SK-N-SH (cell line): ENCODE results near the gene DNMBP. TPM values are rescaled to one million over a fixed set of nuclear protein-coding genes. Genes with fewer than 3 reads are reported as not detected.
A peak's percentile ranks its signal among the peaks of the same experiment; 100 is the strongest.

Experiments used
- CTCF ChIA-PET: fragments of 300-600, 350-600 bp; formaldehyde crosslinking; extraction: SDS; loops from one replicate; lab custom pipeline; 2021; lab: Yijun Ruan, JAX
- POLR2A ChIA-PET: fragments of 350-600 bp; sonication (Branson Sonifier 250); formaldehyde crosslinking; extraction: SDS; loops from one replicate; lab custom pipeline; 2020; ENCODE audit warnings: antibody characterized with exemption, inconsistent platforms; lab: Yijun Ruan, JAX
- DNase-seq: peaks from one replicate; pipeline ENCODE4 v3.0.0; 2012
- H2AFZ ChIP-seq: fragments of 200-600 bp; sonication (generic); 2 replicates; pipeline ENCODE4 v1.8.1; 2016; ENCODE audit warnings: antibody characterized with exemption, mild to moderate bottlenecking, low read depth
- H3F3A ChIP-seq: fragments of 200-600 bp; sonication (generic); replicated peaks from 2 replicates; pipeline ENCODE3; 2016; ENCODE audit warnings: antibody characterized with exemption, mild to moderate bottlenecking; ENCODE audit not compliant: insufficient read depth
- H3K27ac ChIP-seq, 2 experiments: fragments of 200-500 bp in 1 of 2; fragments of 200-600 bp in 1 of 2; sonication (Bioruptor generic) in 1 of 2; sonication (generic), shearing (Covaris generic) in 1 of 2; 2 replicates each; pipeline versions ENCODE4 v1.5.1 to v1.6.1; 2014 to 2016; ENCODE audit warnings: low read depth in 2 of 2, inconsistent platforms in 1 of 2, low read length in 1 of 2, mild to moderate bottlenecking in 1 of 2, mixed read lengths in 1 of 2
- H3K27me3 ChIP-seq: fragments of 200-600 bp; sonication (generic), shearing (Covaris generic); 2 replicates; pipeline ENCODE4 v1.6.1; 2016; ENCODE audit warnings: mixed run types; ENCODE audit not compliant: insufficient read depth
- H3K36me3 ChIP-seq, 2 experiments: fragments of 200-500 bp in 1 of 2; fragments of 200-600 bp in 1 of 2; sonication (Bioruptor generic) in 1 of 2; sonication (generic) in 1 of 2; replicated peaks in 1 of 2; 2 replicates each; pipeline versions ENCODE3 to v1.5.1; 2014 to 2016; ENCODE audit warnings: low read length in 1 of 2, mild to moderate bottlenecking in 1 of 2; ENCODE audit not compliant: insufficient read depth in 2 of 2, control insufficient read depth in 1 of 2
- H3K4me1 ChIP-seq, 2 experiments: fragments of 200-500 bp in 1 of 2; fragments of 200-600 bp in 1 of 2; sonication (Bioruptor generic) in 1 of 2; sonication (generic), shearing (Covaris generic) in 1 of 2; 2 replicates each; pipeline versions ENCODE4 v1.5.1 to v1.6.1; 2014 to 2016; ENCODE audit warnings: low read depth in 1 of 2, low read length in 1 of 2, mixed run types in 1 of 2; ENCODE audit not compliant: insufficient read depth in 2 of 2, control insufficient read depth in 1 of 2
- H3K4me2 ChIP-seq: fragments of 200-600 bp; sonication (generic), shearing (Covaris generic); 2 replicates; pipeline ENCODE4 v1.6.1; 2017; ENCODE audit warnings: mixed run types
- H3K4me3 ChIP-seq, 2 experiments: fragments of 200-500 bp in 1 of 2; fragments of 200-600 bp in 1 of 2; sonication (Bioruptor generic) in 1 of 2; sonication (generic), shearing (Covaris generic) in 1 of 2; 2 replicates each; pipeline versions ENCODE4 v1.5.1 to v1.8.1; 2014 to 2016; ENCODE audit warnings: low read depth in 2 of 2, inconsistent platforms in 1 of 2, low read length in 1 of 2, mild to moderate bottlenecking in 1 of 2, mixed read lengths in 1 of 2, moderate library complexity in 1 of 2
- H3K79me2 ChIP-seq: fragments of 200-600 bp; sonication (generic); 2 replicates; pipeline ENCODE4 v1.8.1; 2017; ENCODE audit warnings: mild to moderate bottlenecking; ENCODE audit not compliant: insufficient read depth
- H3K9ac ChIP-seq: fragments of 200-600 bp; sonication (generic); 2 replicates; pipeline ENCODE4 v1.6.1; 2017; ENCODE audit warnings: mixed run types
- H3K9me2 ChIP-seq: fragments of 200-600 bp; sonication (generic); 2 replicates; pipeline ENCODE4 v1.6.1; 2017; ENCODE audit warnings: mixed run types
- H3K9me3 ChIP-seq: fragments of 200-600 bp; sonication (generic); 2 replicates; pipeline ENCODE4 v1.6.1; 2017; ENCODE audit warnings: mixed run types, mild to moderate bottlenecking, moderate library complexity
- H4K20me1 ChIP-seq: fragments of 200-600 bp; sonication (generic); 2 replicates; pipeline ENCODE4 v1.6.1; 2017; ENCODE audit warnings: mild to moderate bottlenecking, mixed run types; ENCODE audit not compliant: insufficient read depth
- CHD2 ChIP-seq: fragments of 150-350 bp; IDR thresholded peaks from 2 replicates; pipeline ENCODE4 v1.6.1; 2018; ENCODE audit warnings: low read length; ENCODE audit not compliant: partially characterized antibody
- EP300 ChIP-seq, 2 experiments: IDR thresholded peaks; 2 replicates each; pipeline versions ENCODE4 v1.4.0 to v1.6.1; 2012; ENCODE audit warnings: borderline replicate concordance in 1 of 2, low read depth in 1 of 2, low read length in 1 of 2
- EZH2phosphoT487 ChIP-seq: fragments of 200-600 bp; sonication (generic); IDR thresholded peaks from 2 replicates; pipeline ENCODE4 v1.6.1; 2017; ENCODE audit warnings: low read depth, mixed run types, mild to moderate bottlenecking, antibody characterized with exemption, moderate library complexity, borderline replicate concordance
- FOXM1 ChIP-seq: IDR thresholded peaks from 2 replicates; pipeline ENCODE4 v1.4.0; 2012; ENCODE audit warnings: low read depth, mild to moderate bottlenecking
- GABPA ChIP-seq: IDR thresholded peaks from 2 replicates; pipeline ENCODE4 v1.4.0; 2012; ENCODE audit warnings: low read depth, mild to moderate bottlenecking
- MXI1 ChIP-seq: IDR thresholded peaks from 2 replicates; pipeline ENCODE4 v1.6.1; 2012; ENCODE audit warnings: mild to moderate bottlenecking, low read depth, low read length, improper control_type of control experiment
- POLR2AphosphoS5 ChIP-seq: IDR thresholded peaks from 2 replicates; pipeline ENCODE4 v1.6.1; 2012; ENCODE audit warnings: low read depth, low read length
- RXRA ChIP-seq: IDR thresholded peaks from 2 replicates; pipeline ENCODE4 v1.4.0; 2012; ENCODE audit warnings: low read depth, mild to moderate bottlenecking, borderline replicate concordance
- TAF1 ChIP-seq: IDR thresholded peaks from 2 replicates; pipeline ENCODE4 v1.6.1; 2012; ENCODE audit warnings: low read depth, mild to moderate bottlenecking, low read length, moderate library complexity, borderline replicate concordance
- USF2 ChIP-seq: fragments of 150-350 bp; IDR thresholded peaks from 2 replicates; pipeline ENCODE4 v1.6.1; 2017; ENCODE audit warnings: antibody characterized with exemption, low read length, low read depth, borderline replicate concordance
- WGBS: methylation state at CpG from one replicate; pipeline ENCODE4 v1.1.6; 2017; ENCODE audit warnings: low lambda C conversion rate; 5-methylcytosine and 5-hydroxymethylcytosine counted together
- polyA plus RNA-seq, 3 experiments: library from polyadenylated mRNA; depleted of rRNA; stranded (reverse); fragments of >200 nt; gene quantifications; 2 replicates each; pipeline ENCODE4 v1.2.3, GENCODE V29; 2012
- TF ChIP-seq, protein P1 (sequence below): IDR thresholded peaks from 2 replicates; pipeline ENCODE4 v1.6.1; 2012; ENCODE audit warnings: mild to moderate bottlenecking, low read depth, low read length, moderate library complexity
- TF ChIP-seq, protein P2 (sequence below): IDR thresholded peaks from 2 replicates; pipeline ENCODE4 v1.4.0; 2012; ENCODE audit warnings: low read depth
- TF ChIP-seq, protein P3 (sequence below): fragments of 200-600 bp; sonication (generic); IDR thresholded peaks from 2 replicates; pipeline ENCODE4 v1.6.1; 2017; ENCODE audit warnings: antibody characterized with exemption, mild to moderate bottlenecking, moderate library complexity

Gene DNMBP
- polyA plus RNA-seq, 1 of the 3 experiments (the other 2 are of a cell fraction), result 40.2 TPM

DNA sequence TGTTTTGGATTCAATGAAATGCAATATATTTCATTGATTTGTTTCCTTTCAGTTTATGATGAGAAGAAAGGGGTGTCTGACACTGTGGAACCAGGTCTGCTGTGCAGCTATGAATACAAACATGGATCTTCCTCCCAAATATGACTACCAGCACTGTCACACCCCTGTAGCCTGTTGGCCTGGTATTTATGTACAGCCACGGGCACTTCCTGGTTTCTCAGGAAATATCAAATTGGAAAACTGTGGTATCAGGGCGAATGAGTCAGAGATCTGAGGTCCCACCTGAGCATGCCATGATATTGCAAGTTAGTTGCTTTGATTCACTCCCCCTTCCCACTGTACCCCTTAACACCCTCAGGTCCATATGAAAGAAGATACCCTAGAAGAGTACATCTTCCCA, 87.8 kb downstream of the DNMBP start:
- H3F3A ChIP-seq, result peaks cover 26% of the 10 kb centered on the region
- peak overlapping the region in 1 of 2 experiments; percentile 27; a peak in 1 of 4 replicates for H3K27ac ChIP-seq
- TF ChIP-seq FOXM1, result no peak
- no peak for TF ChIP-seq EZH2phosphoT487
- no peak for TF ChIP-seq TAF1
- TF ChIP-seq GABPA, result no peak
- TF ChIP-seq, protein P1, sequence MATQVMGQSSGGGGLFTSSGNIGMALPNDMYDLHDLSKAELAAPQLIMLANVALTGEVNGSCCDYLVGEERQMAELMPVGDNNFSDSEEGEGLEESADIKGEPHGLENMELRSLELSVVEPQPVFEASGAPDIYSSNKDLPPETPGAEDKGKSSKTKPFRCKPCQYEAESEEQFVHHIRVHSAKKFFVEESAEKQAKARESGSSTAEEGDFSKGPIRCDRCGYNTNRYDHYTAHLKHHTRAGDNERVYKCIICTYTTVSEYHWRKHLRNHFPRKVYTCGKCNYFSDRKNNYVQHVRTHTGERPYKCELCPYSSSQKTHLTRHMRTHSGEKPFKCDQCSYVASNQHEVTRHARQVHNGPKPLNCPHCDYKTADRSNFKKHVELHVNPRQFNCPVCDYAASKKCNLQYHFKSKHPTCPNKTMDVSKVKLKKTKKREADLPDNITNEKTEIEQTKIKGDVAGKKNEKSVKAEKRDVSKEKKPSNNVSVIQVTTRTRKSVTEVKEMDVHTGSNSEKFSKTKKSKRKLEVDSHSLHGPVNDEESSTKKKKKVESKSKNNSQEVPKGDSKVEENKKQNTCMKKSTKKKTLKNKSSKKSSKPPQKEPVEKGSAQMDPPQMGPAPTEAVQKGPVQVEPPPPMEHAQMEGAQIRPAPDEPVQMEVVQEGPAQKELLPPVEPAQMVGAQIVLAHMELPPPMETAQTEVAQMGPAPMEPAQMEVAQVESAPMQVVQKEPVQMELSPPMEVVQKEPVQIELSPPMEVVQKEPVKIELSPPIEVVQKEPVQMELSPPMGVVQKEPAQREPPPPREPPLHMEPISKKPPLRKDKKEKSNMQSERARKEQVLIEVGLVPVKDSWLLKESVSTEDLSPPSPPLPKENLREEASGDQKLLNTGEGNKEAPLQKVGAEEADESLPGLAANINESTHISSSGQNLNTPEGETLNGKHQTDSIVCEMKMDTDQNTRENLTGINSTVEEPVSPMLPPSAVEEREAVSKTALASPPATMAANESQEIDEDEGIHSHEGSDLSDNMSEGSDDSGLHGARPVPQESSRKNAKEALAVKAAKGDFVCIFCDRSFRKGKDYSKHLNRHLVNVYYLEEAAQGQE, result no peak
- TF ChIP-seq POLR2AphosphoS5, result no peak
- TF ChIP-seq, protein P2, sequence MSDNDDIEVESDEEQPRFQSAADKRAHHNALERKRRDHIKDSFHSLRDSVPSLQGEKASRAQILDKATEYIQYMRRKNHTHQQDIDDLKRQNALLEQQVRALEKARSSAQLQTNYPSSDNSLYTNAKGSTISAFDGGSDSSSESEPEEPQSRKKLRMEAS, result no peak
- TF ChIP-seq EP300 (IDR thresholded peaks at IDR 0.05; ENCODE audit: borderline replicate concordance in 1 of 2, low read depth in 1 of 2, low read length in 1 of 2), result no peak
- TF ChIP-seq USF2, result no peak
- no peak for TF ChIP-seq MXI1
- TF ChIP-seq, protein P3, sequence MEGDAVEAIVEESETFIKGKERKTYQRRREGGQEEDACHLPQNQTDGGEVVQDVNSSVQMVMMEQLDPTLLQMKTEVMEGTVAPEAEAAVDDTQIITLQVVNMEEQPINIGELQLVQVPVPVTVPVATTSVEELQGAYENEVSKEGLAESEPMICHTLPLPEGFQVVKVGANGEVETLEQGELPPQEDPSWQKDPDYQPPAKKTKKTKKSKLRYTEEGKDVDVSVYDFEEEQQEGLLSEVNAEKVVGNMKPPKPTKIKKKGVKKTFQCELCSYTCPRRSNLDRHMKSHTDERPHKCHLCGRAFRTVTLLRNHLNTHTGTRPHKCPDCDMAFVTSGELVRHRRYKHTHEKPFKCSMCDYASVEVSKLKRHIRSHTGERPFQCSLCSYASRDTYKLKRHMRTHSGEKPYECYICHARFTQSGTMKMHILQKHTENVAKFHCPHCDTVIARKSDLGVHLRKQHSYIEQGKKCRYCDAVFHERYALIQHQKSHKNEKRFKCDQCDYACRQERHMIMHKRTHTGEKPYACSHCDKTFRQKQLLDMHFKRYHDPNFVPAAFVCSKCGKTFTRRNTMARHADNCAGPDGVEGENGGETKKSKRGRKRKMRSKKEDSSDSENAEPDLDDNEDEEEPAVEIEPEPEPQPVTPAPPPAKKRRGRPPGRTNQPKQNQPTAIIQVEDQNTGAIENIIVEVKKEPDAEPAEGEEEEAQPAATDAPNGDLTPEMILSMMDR, result no peak
- TF ChIP-seq CHD2, result no peak
- TF ChIP-seq RXRA, result no peak
- peaks cover 0 to 43% of the 10 kb centered on the region in 2 experiments for H3K36me3 ChIP-seq
- no peak overlapping the region for H3K4me3 ChIP-seq
- no peak overlapping the region for H3K9ac ChIP-seq
- no peaks in the 10 kb centered on the region for H3K9me3 ChIP-seq
- DNase-seq, result no peak
- no peak overlapping the region for H2AFZ ChIP-seq
- ChIA-PET CTCF (interaction anchor here (1.6 to 1.7 kb wide), 2 partner anchors 76 to 87 kb away, joined by 5 read pairs; partner anchors contain the start of gene DNMBP), POLR2A (no interaction called here)
- H3K79me2 ChIP-seq, result peaks cover 100% of the 10 kb centered on the region
- no peaks in the 10 kb centered on the region for H3K9me2 ChIP-seq
- peaks cover 4 to 46% of the 10 kb centered on the region in 2 experiments; a peak in 3 of 4 replicates for H3K4me1 ChIP-seq
- 76% methylated on average over 2 of the region's 2 CpGs for WGBS
- no peak overlapping the region for H3K4me2 ChIP-seq
- H3K27me3 ChIP-seq, result no peaks in the 10 kb centered on the region
- H4K20me1 ChIP-seq, result peaks cover 65% of the 10 kb centered on the region
